Measurements from ENCODE around the gene HRG.

GRCh38 chr3:186683979-186684378 is 18.2 kb downstream of the HRG start:
- TF ChIP-seq, protein P1, sequence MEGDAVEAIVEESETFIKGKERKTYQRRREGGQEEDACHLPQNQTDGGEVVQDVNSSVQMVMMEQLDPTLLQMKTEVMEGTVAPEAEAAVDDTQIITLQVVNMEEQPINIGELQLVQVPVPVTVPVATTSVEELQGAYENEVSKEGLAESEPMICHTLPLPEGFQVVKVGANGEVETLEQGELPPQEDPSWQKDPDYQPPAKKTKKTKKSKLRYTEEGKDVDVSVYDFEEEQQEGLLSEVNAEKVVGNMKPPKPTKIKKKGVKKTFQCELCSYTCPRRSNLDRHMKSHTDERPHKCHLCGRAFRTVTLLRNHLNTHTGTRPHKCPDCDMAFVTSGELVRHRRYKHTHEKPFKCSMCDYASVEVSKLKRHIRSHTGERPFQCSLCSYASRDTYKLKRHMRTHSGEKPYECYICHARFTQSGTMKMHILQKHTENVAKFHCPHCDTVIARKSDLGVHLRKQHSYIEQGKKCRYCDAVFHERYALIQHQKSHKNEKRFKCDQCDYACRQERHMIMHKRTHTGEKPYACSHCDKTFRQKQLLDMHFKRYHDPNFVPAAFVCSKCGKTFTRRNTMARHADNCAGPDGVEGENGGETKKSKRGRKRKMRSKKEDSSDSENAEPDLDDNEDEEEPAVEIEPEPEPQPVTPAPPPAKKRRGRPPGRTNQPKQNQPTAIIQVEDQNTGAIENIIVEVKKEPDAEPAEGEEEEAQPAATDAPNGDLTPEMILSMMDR (IDR thresholded peaks at IDR 0.05): no peak
- TF ChIP-seq POLR2A (IDR thresholded peaks at IDR 0.05): no peak
